Central memory CD4-positive, alpha-beta T cell (primary cell): ENCODE results near the gene ZSWIM9.
A peak's percentile ranks its signal among the peaks of the same experiment; 100 is the strongest.
"Not testable (repeated sequence)": the region's sequence is repeated elsewhere in the genome, so short reads cannot be mapped to it uniquely, and the experiment has no call there.

ENCODE experiments used
- DNase-seq: peaks from one replicate; pipeline ENCODE4 v3.0.0; 2022

ZSWIM9 gene

DNA sequence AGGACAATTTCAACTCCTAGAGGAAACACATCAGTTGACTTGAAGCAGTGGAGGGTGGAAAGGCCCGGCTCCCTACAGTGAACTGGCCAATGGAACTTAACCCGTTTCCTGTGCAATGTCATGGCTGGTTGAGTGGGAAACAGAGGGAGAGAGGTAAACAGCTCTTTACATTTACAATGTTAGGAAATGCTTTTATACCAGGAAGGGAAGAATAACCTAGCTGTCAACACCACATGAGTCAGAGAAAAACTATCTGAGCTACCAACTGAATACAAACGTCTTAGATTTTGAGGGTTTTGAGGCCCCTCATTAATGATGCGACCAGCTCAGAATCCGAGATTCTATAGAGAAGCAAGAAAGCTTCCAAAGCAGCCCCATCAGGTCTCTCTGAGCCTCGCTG, 48.5 kb downstream of the ZSWIM9 start:
- no peak for DNase-seq

DNA sequence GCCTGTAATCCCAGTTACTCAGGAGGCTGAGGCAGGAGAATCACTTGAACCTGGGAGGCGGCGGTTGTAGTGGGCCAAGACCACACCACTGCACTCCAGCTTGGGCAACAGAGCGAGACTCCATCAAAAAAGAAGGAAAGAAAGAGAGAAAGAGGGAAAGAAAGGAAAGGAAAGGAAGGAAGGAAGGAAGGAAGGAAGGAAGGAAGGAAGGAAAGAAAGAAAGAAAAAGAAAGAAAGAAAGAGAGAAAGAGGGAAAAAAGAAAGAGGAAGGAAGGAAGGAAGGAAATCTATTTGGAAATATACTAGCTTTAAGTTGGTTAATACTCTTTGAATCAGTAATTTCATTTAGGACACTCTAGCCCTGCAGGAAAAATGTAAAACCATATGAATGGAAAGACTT, 50.3 kb downstream of the ZSWIM9 start:
- not testable (repeated sequence) for DNase-seq

DNA sequence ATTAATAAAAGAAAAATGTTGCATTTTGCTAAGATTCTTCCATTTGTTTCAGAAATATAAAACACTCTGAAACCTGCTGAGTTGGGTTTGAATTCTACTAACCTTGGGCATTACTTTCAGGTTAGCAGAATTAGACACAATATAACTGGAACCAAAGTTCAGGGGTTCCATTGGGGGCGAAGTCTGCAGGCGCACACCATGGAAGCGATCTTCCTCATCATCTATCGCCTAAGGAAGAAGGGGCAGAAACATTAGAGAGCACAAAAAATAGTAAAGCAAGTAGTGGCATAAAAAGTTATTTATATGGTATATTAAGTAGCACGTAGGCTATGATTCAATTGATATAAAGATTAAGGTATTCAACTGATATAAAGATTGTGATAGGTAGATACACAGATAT, 51.1 kb downstream of the ZSWIM9 start:
- DNase-seq = no peak

DNA sequence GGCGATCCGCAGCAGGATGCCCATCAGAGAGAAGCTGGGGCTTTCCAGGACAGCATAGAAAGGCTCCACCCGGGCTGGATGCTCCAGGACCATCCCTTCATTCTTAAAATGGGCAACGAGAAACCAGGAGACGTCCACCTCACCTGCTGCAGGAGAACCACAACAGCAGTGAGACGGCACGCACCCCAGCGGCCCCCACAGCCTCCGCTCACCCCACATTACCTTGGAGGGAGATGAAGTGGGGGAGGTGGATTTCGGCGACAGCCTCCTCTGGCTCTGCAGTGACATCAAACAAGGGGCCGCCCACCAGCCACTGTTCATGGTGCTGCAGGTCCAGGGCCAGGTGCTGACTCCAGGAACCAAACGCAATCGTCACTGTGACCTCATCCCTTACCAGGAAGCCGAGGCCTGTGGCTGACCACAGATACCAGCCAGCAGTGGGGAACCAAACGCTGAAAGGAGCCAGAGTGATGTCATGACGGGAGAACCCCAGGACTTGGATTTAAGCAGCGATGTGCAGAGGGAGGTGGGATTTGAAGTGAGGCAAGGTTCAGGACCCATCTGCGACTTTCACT, 60.2 kb downstream of the ZSWIM9 start:
- DNase-seq = no peak

DNA sequence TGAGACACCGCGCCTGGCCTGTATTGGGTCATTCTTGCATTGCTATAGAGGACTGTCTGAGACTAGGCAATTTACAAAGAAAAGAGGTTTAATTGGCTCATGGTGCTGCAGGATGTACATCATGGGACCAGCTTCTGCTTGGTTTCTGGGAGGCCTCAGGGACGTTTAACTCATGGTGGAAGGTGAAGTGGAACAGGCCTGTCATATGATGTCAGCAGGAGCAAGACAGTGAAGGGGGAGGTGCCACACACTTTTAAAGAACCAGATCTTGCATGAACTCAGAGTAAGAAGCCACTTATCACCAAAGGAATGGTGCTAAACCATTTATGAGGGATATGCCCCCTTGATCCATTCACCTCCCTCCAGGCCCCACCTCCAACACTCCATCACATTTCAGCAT, 66.6 kb downstream of the ZSWIM9 start:
- DNase-seq = no peak

DNA sequence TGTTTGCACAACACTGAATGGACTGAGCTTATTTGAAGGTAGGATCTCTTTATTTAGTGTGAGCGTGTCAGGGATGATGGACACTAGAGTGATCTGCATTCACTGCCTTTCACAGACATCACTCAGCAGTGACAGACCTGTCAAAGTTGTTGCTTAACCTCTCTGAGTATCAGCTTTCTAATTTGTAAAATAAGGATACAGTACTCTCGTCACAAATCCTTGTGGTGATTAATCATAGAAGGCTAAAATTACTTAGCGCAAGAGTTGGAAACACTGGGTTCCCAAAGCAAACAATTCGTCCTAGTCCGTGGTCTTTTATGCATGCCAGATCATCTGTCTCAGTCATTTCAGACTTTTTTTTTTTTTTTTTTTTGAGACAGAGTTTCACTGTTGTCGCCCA, 68.6 kb downstream of the ZSWIM9 start:
- no peak for DNase-seq

DNA sequence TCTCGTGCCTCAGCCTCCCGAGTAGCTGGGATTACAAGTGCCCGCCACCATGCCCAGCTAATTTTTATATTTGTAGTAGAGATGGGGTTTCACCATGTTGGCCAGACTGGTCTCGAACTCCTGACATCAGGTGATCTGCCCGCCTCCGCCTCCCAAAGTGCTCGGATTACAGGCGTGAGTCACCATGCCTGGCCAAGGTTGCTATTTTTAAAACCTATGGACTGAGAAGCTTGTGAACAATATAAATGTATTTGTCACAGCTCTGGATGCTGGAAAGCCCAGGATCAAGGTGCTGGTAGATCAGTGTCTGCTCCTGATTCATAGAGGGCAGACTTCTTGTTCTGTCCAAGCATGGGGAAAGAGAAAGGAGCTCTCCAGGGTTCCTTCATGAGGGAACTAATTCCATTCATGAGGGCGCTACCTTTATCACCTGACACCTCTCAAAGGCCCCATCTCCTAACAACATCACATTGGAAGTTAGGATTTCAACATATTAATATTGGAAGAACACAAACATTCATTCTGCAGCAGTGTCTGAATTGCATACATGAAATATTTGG, 69.2 kb downstream of the ZSWIM9 start:
- DNase-seq = no peak

DNA sequence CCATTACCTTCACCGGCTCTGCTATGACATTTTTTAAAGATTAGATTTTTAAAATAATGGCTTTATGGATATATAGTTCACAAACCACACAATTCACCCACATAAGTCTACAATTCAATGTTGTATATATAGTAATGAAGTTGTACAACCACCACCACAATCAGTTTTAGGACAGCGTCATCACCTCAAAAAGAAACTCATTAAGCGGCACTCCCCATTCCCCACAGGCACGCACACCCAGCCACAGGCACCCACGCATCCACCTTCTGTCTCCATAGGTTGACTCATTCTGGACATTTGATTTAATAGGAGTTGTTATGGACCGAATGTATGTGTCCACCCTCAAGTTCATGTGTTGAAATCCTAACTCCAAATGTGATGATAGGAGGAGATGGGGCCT, 71.3 kb downstream of the ZSWIM9 start:
- DNase-seq = not testable (repeated sequence)

DNA sequence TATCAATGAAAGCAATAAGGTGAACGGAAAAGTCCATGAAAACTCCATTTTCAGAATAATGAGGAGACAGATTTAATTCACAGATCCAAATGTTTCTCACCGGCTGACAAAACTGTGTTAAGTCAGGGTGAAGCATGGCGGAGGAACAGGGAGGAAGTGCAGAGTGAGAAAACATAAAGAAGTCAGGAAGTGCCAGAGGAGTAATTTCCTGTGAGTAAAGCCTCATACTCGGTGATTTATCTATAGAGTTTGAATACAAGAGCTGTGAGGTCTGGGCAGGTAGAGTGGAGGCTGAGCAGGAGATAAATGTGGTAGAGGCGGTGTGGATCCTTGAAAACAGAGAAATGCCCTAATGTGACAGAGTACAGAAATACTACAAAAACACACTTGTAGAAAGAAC, 73.8 kb downstream of the ZSWIM9 start:
- peak; percentile 46 for DNase-seq

DNA sequence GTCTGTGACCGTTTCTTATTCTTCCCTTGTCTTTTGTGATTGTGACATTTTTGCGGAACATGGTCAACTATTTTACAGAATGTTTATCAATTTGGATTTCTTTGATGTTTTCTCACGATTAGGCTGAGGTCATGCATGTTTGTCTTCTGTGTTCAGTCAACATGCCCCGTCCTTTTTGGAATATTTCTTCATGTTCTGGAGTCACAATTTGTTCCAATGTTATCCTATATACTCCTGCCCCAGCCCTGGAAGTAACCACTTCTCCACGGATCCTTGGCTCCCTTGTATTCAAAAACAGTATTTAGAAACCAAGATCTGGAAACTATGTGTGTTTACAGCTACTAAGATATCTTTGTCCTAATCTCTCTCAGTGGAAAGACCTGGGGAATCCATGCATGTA, 75.6 kb downstream of the ZSWIM9 start:
- no peak for DNase-seq

DNA sequence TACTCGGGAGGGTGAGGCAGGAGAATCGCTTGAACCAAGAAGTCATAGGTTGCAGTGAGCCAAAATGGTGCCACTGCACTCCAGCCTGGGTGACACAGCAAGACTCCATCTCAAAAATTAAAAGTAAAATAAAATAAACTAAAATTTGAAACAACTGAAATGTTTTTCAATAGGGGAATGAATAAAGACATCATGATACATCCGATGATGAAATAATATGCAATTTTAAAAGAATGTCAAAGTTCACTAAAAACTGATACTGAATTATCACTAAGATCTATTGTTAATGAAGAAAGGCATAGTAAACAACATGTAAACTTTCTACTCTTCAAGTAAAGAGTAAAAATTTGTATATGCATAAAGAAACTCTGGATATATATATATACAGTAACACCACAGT, 76.7 kb downstream of the ZSWIM9 start:
- no peak for DNase-seq
